ENCODE measurements around the gene ADAM19.

ADAM19 gene

GRCh38 chr5:157516626-157517325 is 58.8 kb downstream of the ADAM19 start:
- TF ChIP-seq PKNOX1 (IDR thresholded peaks at IDR 0.05) (no peak), LEF1 (IDR thresholded peaks at IDR 0.05; ENCODE audit: borderline replicate concordance) (no peak), NFRKB (IDR thresholded peaks at IDR 0.05) (no peak), ARNT (IDR thresholded peaks at IDR 0.05) (no peak), ZNF384 (IDR thresholded peaks at IDR 0.05) (no peak), SUZ12 (IDR thresholded peaks at IDR 0.05) (no peak), FOXK2 (IDR thresholded peaks at IDR 0.05) (no peak), FOXM1 (IDR thresholded peaks at IDR 0.05; ENCODE audit: borderline replicate concordance) (no peak), BHLHE40 (IDR thresholded peaks at IDR 0.05; ENCODE audit: borderline replicate concordance) (no peak), SP1 (IDR thresholded peaks at IDR 0.05) (no peak)
- ChIA-PET CTCF (no interaction called here), POLR2A (no interaction called here)
- DNase-seq (ENCODE audit: extremely low spot score): no peak

GRCh38 chr5:157516006-157516405 is 59.6 kb downstream of the ADAM19 start:
- POLR2A ChIA-PET: no interaction called here
- CTCF ChIA-PET: no interaction called here
- TF ChIP-seq ELF4 (IDR thresholded peaks at IDR 0.05) (no peak), CTBP1 (IDR thresholded peaks at IDR 0.05; ENCODE audit: borderline replicate concordance) (no peak), HDGF (IDR thresholded peaks at IDR 0.05; ENCODE audit: borderline replicate concordance) (no peak), L3MBTL2 (conservative IDR thresholded peaks at IDR 0.05) (no peak), FOXK2 (IDR thresholded peaks at IDR 0.05) (no peak), LEF1 (IDR thresholded peaks at IDR 0.05; ENCODE audit: borderline replicate concordance) (no peak), FOXA1 (IDR thresholded peaks at IDR 0.05) (no peak), SP1 (IDR thresholded peaks at IDR 0.05) (no peak), NFRKB (IDR thresholded peaks at IDR 0.05) (no peak), ARNT (IDR thresholded peaks at IDR 0.05) (no peak), TARDBP (IDR thresholded peaks at IDR 0.05) (no peak), FOXM1 (IDR thresholded peaks at IDR 0.05; ENCODE audit: borderline replicate concordance) (no peak), PKNOX1 (IDR thresholded peaks at IDR 0.05) (no peak)
- no peak for DNase-seq (ENCODE audit: extremely low spot score)

GRCh38 chr5:157514974-157515373 is 60.6 kb downstream of the ADAM19 start:
- ChIA-PET POLR2A (no interaction called here), CTCF (no interaction called here)
- no peak for DNase-seq (ENCODE audit: extremely low spot score)
- TF ChIP-seq ZNF384 (IDR thresholded peaks at IDR 0.05): no peak
- no peak for TF ChIP-seq SP1 (IDR thresholded peaks at IDR 0.05)
- TF ChIP-seq HDGF (IDR thresholded peaks at IDR 0.05; ENCODE audit: borderline replicate concordance): no peak
- TF ChIP-seq LEF1 (IDR thresholded peaks at IDR 0.05; ENCODE audit: borderline replicate concordance): no peak
- TF ChIP-seq NFRKB (IDR thresholded peaks at IDR 0.05): no peak
- TF ChIP-seq FOXM1 (IDR thresholded peaks at IDR 0.05; ENCODE audit: borderline replicate concordance): no peak
- TF ChIP-seq PKNOX1 (IDR thresholded peaks at IDR 0.05): no peak
- TF ChIP-seq BHLHE40 (IDR thresholded peaks at IDR 0.05; ENCODE audit: borderline replicate concordance): no peak

- CTCF ChIA-PET: no interaction called here
Observed at GRCh38 chr5:157513182-157513581, 62.4 kb downstream of the ADAM19 start.

GRCh38 chr5:157511651-157512644 is 63.6 kb downstream of the ADAM19 start:
- POLR2A ChIA-PET: no interaction called here
- peak; percentile 59 for DNase-seq (ENCODE audit: extremely low spot score)
- CTCF ChIA-PET: no interaction called here
- TF ChIP-seq PKNOX1 (IDR thresholded peaks at IDR 0.05): no peak
- TF ChIP-seq TARDBP (IDR thresholded peaks at IDR 0.05): no peak
- no peak for TF ChIP-seq BHLHE40 (IDR thresholded peaks at IDR 0.05; ENCODE audit: borderline replicate concordance)
- no peak for TF ChIP-seq FOXA1 (IDR thresholded peaks at IDR 0.05)
- no peak for TF ChIP-seq NFRKB (IDR thresholded peaks at IDR 0.05)
- no peak for TF ChIP-seq FOXM1 (IDR thresholded peaks at IDR 0.05; ENCODE audit: borderline replicate concordance)
- TF ChIP-seq CTBP1 (IDR thresholded peaks at IDR 0.05; ENCODE audit: borderline replicate concordance): no peak
- no peak for TF ChIP-seq ARNT (IDR thresholded peaks at IDR 0.05)
- TF ChIP-seq L3MBTL2 (conservative IDR thresholded peaks at IDR 0.05): no peak
- no peak for TF ChIP-seq SUZ12 (IDR thresholded peaks at IDR 0.05)
- TF ChIP-seq ELF4 (IDR thresholded peaks at IDR 0.05): no peak
- TF ChIP-seq FOXK2 (IDR thresholded peaks at IDR 0.05): no peak
- TF ChIP-seq LEF1 (IDR thresholded peaks at IDR 0.05; ENCODE audit: borderline replicate concordance): no peak
- no peak for TF ChIP-seq HDGF (IDR thresholded peaks at IDR 0.05; ENCODE audit: borderline replicate concordance)
- TF ChIP-seq SP1 (IDR thresholded peaks at IDR 0.05): no peak
- no peak for TF ChIP-seq ZNF384 (IDR thresholded peaks at IDR 0.05)

More at GRCh38 chr5:157513182-157513581, 62.4 kb downstream of the ADAM19 start:
- TF ChIP-seq TARDBP (IDR thresholded peaks at IDR 0.05) (no peak), NFRKB (IDR thresholded peaks at IDR 0.05) (no peak), PKNOX1 (IDR thresholded peaks at IDR 0.05) (no peak)
- POLR2A ChIA-PET: no interaction called here
- DNase-seq (ENCODE audit: extremely low spot score): no peak
